Trophoblast cell (in vitro differentiated cells and primary cell): ENCODE data around the gene VPS13C.

Experiments
- DNase-seq, 2 donors: peaks; one replicate each; pipeline ENCODE4 v3.0.0-alpha.2; 2016
- H2AFZ ChIP-seq: 2 replicates; pipeline ENCODE4 v1.6.1; 2013; ENCODE audit warnings: low read length, moderate library complexity, mild to moderate bottlenecking; ENCODE audit not compliant: insufficient read depth, poor library complexity
- H2AK5ac ChIP-seq: 2 replicates; pipeline ENCODE4 v1.6.1; 2013; ENCODE audit warnings: mild to moderate bottlenecking, low read length
- H2BK120ac ChIP-seq: 2 replicates; pipeline ENCODE4 v1.6.1; 2013; ENCODE audit warnings: low read length, mild to moderate bottlenecking, moderate library complexity; ENCODE audit not compliant: insufficient read depth, poor library complexity
- H2BK12ac ChIP-seq: 2 replicates; pipeline ENCODE4 v1.6.1; 2013; ENCODE audit warnings: mild to moderate bottlenecking, low read length, moderate library complexity
- H2BK5ac ChIP-seq: 2 replicates; pipeline ENCODE4 v1.6.1; 2013; ENCODE audit warnings: low read length, low read depth, moderate library complexity, mild to moderate bottlenecking; ENCODE audit not compliant: poor library complexity
- H3K14ac ChIP-seq: 2 replicates; pipeline ENCODE4 v1.6.1; 2013; ENCODE audit warnings: mild to moderate bottlenecking, low read length
- H3K18ac ChIP-seq: 2 replicates; pipeline ENCODE4 v1.6.1; 2013; ENCODE audit warnings: mild to moderate bottlenecking, low read length
- H3K23ac ChIP-seq: 2 replicates; pipeline ENCODE4 v1.6.1; 2013; ENCODE audit warnings: low read length
- H3K27ac ChIP-seq: 2 replicates; pipeline ENCODE4 v1.5.1; 2013; ENCODE audit warnings: low read depth, mild to moderate bottlenecking, inconsistent platforms, low read length, moderate library complexity
- H3K27me3 ChIP-seq: 2 replicates; pipeline ENCODE4 v1.6.1; 2013; ENCODE audit warnings: inconsistent platforms, mild to moderate bottlenecking, low read length, moderate library complexity; ENCODE audit not compliant: insufficient read depth
- H3K36me3 ChIP-seq, 2 experiments: 1 replicate in 1 of 2; 2 replicates in 1 of 2; pipeline ENCODE4 v1.6.1; 2013; ENCODE audit warnings: low read length in 2 of 2, mild to moderate bottlenecking in 2 of 2, moderate library complexity in 1 of 2; ENCODE audit not compliant: insufficient read depth in 2 of 2, control insufficient read depth in 1 of 2
- H3K4ac ChIP-seq: 2 replicates; pipeline ENCODE4 v1.6.1; 2013; ENCODE audit warnings: low read depth, mild to moderate bottlenecking, low read length, moderate library complexity
- H3K4me1 ChIP-seq, 2 experiments: 1 replicate in 1 of 2; 2 replicates in 1 of 2; pipeline ENCODE4 v1.6.1; 2013; ENCODE audit warnings: low read length in 2 of 2, mild to moderate bottlenecking in 2 of 2, moderate library complexity in 1 of 2; ENCODE audit not compliant: insufficient read depth in 2 of 2, control insufficient read depth in 1 of 2
- H3K4me2 ChIP-seq: 2 replicates; pipeline ENCODE4 v1.6.1; 2013; ENCODE audit warnings: inconsistent platforms, mild to moderate bottlenecking, low read length, moderate library complexity
- H3K4me3 ChIP-seq: 2 replicates; pipeline ENCODE4 v1.5.1; 2013; ENCODE audit warnings: mild to moderate bottlenecking, low read depth, low read length, inconsistent platforms
- H3K79me1 ChIP-seq: one replicate; pipeline ENCODE4 v1.6.1; 2013; ENCODE audit warnings: low read length
- H3K79me2 ChIP-seq: 2 replicates; pipeline ENCODE4 v1.6.1; 2013; ENCODE audit warnings: low read length, mild to moderate bottlenecking; ENCODE audit not compliant: control insufficient read depth, insufficient read depth, poor library complexity
- H3K9ac ChIP-seq: 2 replicates; pipeline ENCODE4 v1.6.1; 2013; ENCODE audit warnings: mild to moderate bottlenecking, low read length
- H3K9me3 ChIP-seq: 2 replicates; pipeline ENCODE4 v1.6.1; 2013; ENCODE audit warnings: low read depth, mild to moderate bottlenecking, control low read depth, inconsistent platforms, low read length; ENCODE audit not compliant: insufficient read depth
- H4K12ac ChIP-seq: 2 replicates; pipeline ENCODE4 v1.6.1; 2013; ENCODE audit warnings: low read depth, mild to moderate bottlenecking, low read length, moderate library complexity
- H4K8ac ChIP-seq: 2 replicates; pipeline ENCODE4 v1.6.1; 2013; ENCODE audit warnings: low read depth, mild to moderate bottlenecking, low read length, moderate library complexity
- H4K91ac ChIP-seq: one replicate; pipeline ENCODE4 v1.6.1; 2013; ENCODE audit warnings: low read depth, mild to moderate bottlenecking, low read length, moderate library complexity
- WGBS: extraction: QIAGEN DNeasy Blood & Tissue Kit; methylation state at CpG from one replicate; pipeline ENCODE4 v1.1.7; 2013; ENCODE audit warnings: missing lambda C conversion rate; ENCODE audit not compliant: insufficient read length, insufficient coverage; ENCODE audit errors: extremely low coverage; 5-methylcytosine and 5-hydroxymethylcytosine counted together

Gene VPS13C

GRCh38 chr15:62107571-62108121, 47.4 kb upstream of the VPS13C start:
- no peak overlapping the region for H2BK12ac ChIP-seq
- no peaks in the 10 kb centered on the region for H3K27me3 ChIP-seq
- H3K79me1 ChIP-seq: no peaks in the 10 kb centered on the region
- DNase-seq: peak; percentile 13 to 42
- H3K14ac ChIP-seq: no peak overlapping the region
- no peak overlapping the region for H3K27ac ChIP-seq
- no peak overlapping the region for H3K18ac ChIP-seq
- no peak overlapping the region for H3K23ac ChIP-seq
- no peaks in the 10 kb centered on the region for H3K36me3 ChIP-seq
- H4K8ac ChIP-seq: no peak overlapping the region
- H3K9ac ChIP-seq: no peak overlapping the region
- H4K12ac ChIP-seq: no peak overlapping the region
- peaks cover 4 to 6% of the 10 kb centered on the region in 2 experiments for H3K4me1 ChIP-seq
- H2AFZ ChIP-seq: no peak overlapping the region
- H4K91ac ChIP-seq: no peak overlapping the region
- H3K4me3 ChIP-seq: no peak overlapping the region
- WGBS: no CpG with 5 or more reads among the region's 2 CpGs
- no peak overlapping the region for H3K4ac ChIP-seq
- no peak overlapping the region for H2AK5ac ChIP-seq
- no peaks in the 10 kb centered on the region for H3K9me3 ChIP-seq
- H3K4me2 ChIP-seq: no peak overlapping the region
- H2BK120ac ChIP-seq: no peak overlapping the region
- no peak overlapping the region for H2BK5ac ChIP-seq
- no peaks in the 10 kb centered on the region for H3K79me2 ChIP-seq

GRCh38 chr15:62106096-62106495, 45.8 kb upstream of the VPS13C start:
- Histone ChIP-seq H3K4me1 (peaks cover 0 to 2% of the 10 kb centered on the region in 2 experiments), H3K36me3 (no peaks in the 10 kb centered on the region), H3K9ac (no peak overlapping the region), H3K4me3 (no peak overlapping the region), H3K14ac (no peak overlapping the region), H2BK120ac (no peak overlapping the region), H3K4ac (no peak overlapping the region), H4K91ac (no peak overlapping the region), H4K8ac (no peak overlapping the region), H4K12ac (no peak overlapping the region), H3K23ac (no peak overlapping the region), H3K27me3 (no peaks in the 10 kb centered on the region), H2AK5ac (no peak overlapping the region), H2AFZ (no peak overlapping the region), H2BK12ac (no peak overlapping the region), H3K79me1 (no peaks in the 10 kb centered on the region), H3K4me2 (no peak overlapping the region), H3K18ac (no peak overlapping the region), H3K9me3 (no peaks in the 10 kb centered on the region), H3K27ac (no peak overlapping the region), H3K79me2 (no peaks in the 10 kb centered on the region), H2BK5ac (no peak overlapping the region)
- no peak for DNase-seq
- no CpG with 5 or more reads among the region's 3 CpGs for WGBS

- H3K79me1 ChIP-seq: no peaks in the 10 kb centered on the region
- no peak overlapping the region for H3K4me3 ChIP-seq
- H3K14ac ChIP-seq: no peak overlapping the region
- H4K91ac ChIP-seq: no peak overlapping the region
- H3K79me2 ChIP-seq: no peaks in the 10 kb centered on the region
- H3K36me3 ChIP-seq: no peaks in the 10 kb centered on the region
- H2BK5ac ChIP-seq: no peak overlapping the region
- no peak overlapping the region for H2AFZ ChIP-seq
- no CpG with 5 or more reads among the region's 11 CpGs for WGBS
- DNase-seq: no peak
- H3K27me3 ChIP-seq: no peaks in the 10 kb centered on the region
- H2AK5ac ChIP-seq: no peak overlapping the region
- no peaks in the 10 kb centered on the region for H3K9me3 ChIP-seq
- H4K12ac ChIP-seq: no peak overlapping the region
- H4K8ac ChIP-seq: no peak overlapping the region
- no peak overlapping the region for H2BK12ac ChIP-seq
- peaks cover 0 to 2% of the 10 kb centered on the region in 2 experiments for H3K4me1 ChIP-seq
- H2BK120ac ChIP-seq: no peak overlapping the region
- H3K23ac ChIP-seq: no peak overlapping the region
- no peak overlapping the region for H3K27ac ChIP-seq
- H3K4me2 ChIP-seq: no peak overlapping the region
- H3K18ac ChIP-seq: no peak overlapping the region
- H3K9ac ChIP-seq: no peak overlapping the region
- no peak overlapping the region for H3K4ac ChIP-seq
Observed at GRCh38 chr15:62105266-62105665, 45.0 kb upstream of the VPS13C start.

- WGBS: no CpG with 5 or more reads among the region's 5 CpGs
- Histone ChIP-seq H3K23ac (no peak overlapping the region), H2BK120ac (no peak overlapping the region), H3K79me1 (no peaks in the 10 kb centered on the region), H2AFZ (no peak overlapping the region), H3K9me3 (no peaks in the 10 kb centered on the region), H4K8ac (no peak overlapping the region), H3K4ac (no peak overlapping the region), H3K36me3 (no peaks in the 10 kb centered on the region), H3K14ac (no peak overlapping the region), H2BK5ac (no peak overlapping the region), H4K91ac (no peak overlapping the region), H2AK5ac (no peak overlapping the region), H3K9ac (no peak overlapping the region), H3K4me2 (no peak overlapping the region), H3K79me2 (no peaks in the 10 kb centered on the region), H3K4me3 (no peak overlapping the region), H3K27me3 (no peaks in the 10 kb centered on the region), H3K4me1 (peaks cover 0 to 2% of the 10 kb centered on the region in 2 experiments), H4K12ac (no peak overlapping the region), H3K18ac (no peak overlapping the region), H3K27ac (no peak overlapping the region), H2BK12ac (no peak overlapping the region)
- DNase-seq: no peak
Observed at GRCh38 chr15:62104846-62105245, 44.6 kb upstream of the VPS13C start.
